ENCODE results near the gene STBD1. TPM values are rescaled to one million over a fixed set of nuclear protein-coding genes. Genes with fewer than 3 reads are reported as not detected.
"Not testable (repeated sequence)": the region's sequence is repeated elsewhere in the genome, so short reads cannot be mapped to it uniquely, and the experiment has no call there.

Gene STBD1
- total RNA-seq, 2 experiments from 2014 or later = 1.5 to 1.6 TPM

- ChIA-PET POLR2A (no interaction called here), CTCF (no interaction called here)
- H3K9me3 Mint-ChIP-seq (ENCODE audit: insufficient read depth) = no peaks in the 10 kb centered on the region
- peaks cover 41% of the 10 kb centered on the region for H3K27me3 Mint-ChIP-seq (ENCODE audit: low read depth)
- no peak for DNase-seq
- peaks cover 8% of the 10 kb centered on the region for H3K4me1 Mint-ChIP-seq (ENCODE audit: low read depth)
- H3K4me3 Mint-ChIP-seq = no peak overlapping the region
- no peak for ATAC-seq
- no peak overlapping the region for H3K27ac Mint-ChIP-seq
- no peaks in the 10 kb centered on the region for H3K36me3 Mint-ChIP-seq (ENCODE audit: low read depth)
Measured at GRCh38 chr4:76272999-76273398, 33.5 kb upstream of the STBD1 start.

- H3K9me3 Mint-ChIP-seq (ENCODE audit: insufficient read depth) = no peaks in the 10 kb centered on the region
- H3K27me3 Mint-ChIP-seq (ENCODE audit: low read depth) = peaks cover 41% of the 10 kb centered on the region
- H3K27ac Mint-ChIP-seq = no peak overlapping the region
- DNase-seq (no peak), ATAC-seq (no peak)
- H3K4me1 Mint-ChIP-seq (ENCODE audit: low read depth) = peaks cover 8% of the 10 kb centered on the region
- ChIA-PET POLR2A (no interaction called here), CTCF (interaction anchor here (1.1 to 6.5 kb wide), 3 partner anchors 96 to 102 kb away, joined by 3 to 71 read pairs (median 21); no protein-coding TSS in a partner anchor)
- H3K36me3 Mint-ChIP-seq (ENCODE audit: low read depth) = no peaks in the 10 kb centered on the region
- H3K4me3 Mint-ChIP-seq = no peak overlapping the region
Measured at GRCh38 chr4:76275486-76276124, 30.9 kb upstream of the STBD1 start.

GRCh38 chr4:76276813-76277212, 29.7 kb upstream of the STBD1 start:
- Mint-ChIP-seq H3K27ac (no peak overlapping the region), H3K9me3 (ENCODE audit: insufficient read depth) (no peaks in the 10 kb centered on the region), H3K36me3 (ENCODE audit: low read depth) (no peaks in the 10 kb centered on the region), H3K4me3 (no peak overlapping the region), H3K4me1 (ENCODE audit: low read depth) (peaks cover 8% of the 10 kb centered on the region), H3K27me3 (ENCODE audit: low read depth) (peaks cover 33% of the 10 kb centered on the region)
- DNase-seq = no peak
- ATAC-seq = no peak
- ChIA-PET POLR2A (no interaction called here), CTCF (interaction anchor here (4.9 to 6.5 kb wide), 2 partner anchors 97 to 100 kb away, joined by 21 to 71 read pairs; no protein-coding TSS in a partner anchor)

- ChIA-PET POLR2A (no interaction called here), CTCF (interaction anchor here (1.1 to 6.5 kb wide), 5 partner anchors 10 to 99 kb away, joined by 3 to 71 read pairs (median 12); partner anchors contain the start of gene STBD1)
- H3K27me3 Mint-ChIP-seq (ENCODE audit: low read depth) = peaks cover 31% of the 10 kb centered on the region
- ATAC-seq (no peak), DNase-seq (no peak)
- no peaks in the 10 kb centered on the region for H3K36me3 Mint-ChIP-seq (ENCODE audit: low read depth)
- H3K4me1 Mint-ChIP-seq (ENCODE audit: low read depth) = peaks cover 8% of the 10 kb centered on the region
- no peaks in the 10 kb centered on the region for H3K9me3 Mint-ChIP-seq (ENCODE audit: insufficient read depth)
- H3K27ac Mint-ChIP-seq = no peak overlapping the region
- H3K4me3 Mint-ChIP-seq = no peak overlapping the region
Measured at GRCh38 chr4:76277667-76278066, 28.9 kb upstream of the STBD1 start.

- H3K36me3 Mint-ChIP-seq (ENCODE audit: low read depth) = no peaks in the 10 kb centered on the region
- CTCF ChIA-PET = interaction anchor here (1.0 to 6.5 kb wide), 8 partner anchors 8 to 226 kb away, joined by 3 to 71 read pairs (median 8); partner anchors contain the start of gene STBD1
- H3K4me1 Mint-ChIP-seq (ENCODE audit: low read depth) = peaks cover 8% of the 10 kb centered on the region
- H3K27me3 Mint-ChIP-seq (ENCODE audit: low read depth) = peaks cover 24% of the 10 kb centered on the region
- ATAC-seq = no peak
- H3K4me3 Mint-ChIP-seq = no peak overlapping the region
- POLR2A ChIA-PET = no interaction called here
- H3K27ac Mint-ChIP-seq = no peak overlapping the region
- no peaks in the 10 kb centered on the region for H3K9me3 Mint-ChIP-seq (ENCODE audit: insufficient read depth)
- DNase-seq = no peak
Measured at GRCh38 chr4:76278583-76278982, 27.9 kb upstream of the STBD1 start.

GRCh38 chr4:76279462-76279861, 27.1 kb upstream of the STBD1 start:
- ATAC-seq (no peak), DNase-seq (peak; percentile 47)
- peaks cover 8% of the 10 kb centered on the region for H3K4me1 Mint-ChIP-seq (ENCODE audit: low read depth)
- no peak overlapping the region for H3K27ac Mint-ChIP-seq
- no peak overlapping the region for H3K4me3 Mint-ChIP-seq
- peaks cover 24% of the 10 kb centered on the region for H3K27me3 Mint-ChIP-seq (ENCODE audit: low read depth)
- POLR2A ChIA-PET = no interaction called here
- H3K9me3 Mint-ChIP-seq (ENCODE audit: insufficient read depth) = no peaks in the 10 kb centered on the region
- no peaks in the 10 kb centered on the region for H3K36me3 Mint-ChIP-seq (ENCODE audit: low read depth)
- CTCF ChIA-PET = interaction anchor here (1.0 to 6.5 kb wide), 6 partner anchors 9 to 225 kb away, joined by 4 to 71 read pairs (median 10); partner anchors contain the start of gene STBD1

- H3K9me3 Mint-ChIP-seq (ENCODE audit: insufficient read depth) = no peaks in the 10 kb centered on the region
- H3K27me3 Mint-ChIP-seq (ENCODE audit: low read depth) = peaks cover 21% of the 10 kb centered on the region
- DNase-seq (no peak), ATAC-seq (no peak)
- H3K4me3 Mint-ChIP-seq = no peak overlapping the region
- no peak overlapping the region for H3K27ac Mint-ChIP-seq
- CTCF ChIA-PET = interaction anchor here (1.0 to 6.5 kb wide), 5 partner anchors 96 to 224 kb away, joined by 3 to 71 read pairs (median 9); no protein-coding TSS in a partner anchor
- peaks cover 8% of the 10 kb centered on the region for H3K4me1 Mint-ChIP-seq (ENCODE audit: low read depth)
- H3K36me3 Mint-ChIP-seq (ENCODE audit: low read depth) = no peaks in the 10 kb centered on the region
- POLR2A ChIA-PET = no interaction called here
Measured at GRCh38 chr4:76280488-76281441, 25.8 kb upstream of the STBD1 start.

GRCh38 chr4:76281594-76281993, 24.9 kb upstream of the STBD1 start:
- CTCF ChIA-PET = interaction anchor here (1.2 to 6.5 kb wide), 2 partner anchors 95 to 102 kb away, joined by 3 to 71 read pairs; no protein-coding TSS in a partner anchor
- H3K9me3 Mint-ChIP-seq (ENCODE audit: insufficient read depth); ATAC-seq; H3K27ac Mint-ChIP-seq; H3K4me1 Mint-ChIP-seq (ENCODE audit: low read depth); POLR2A ChIA-PET; DNase-seq; H3K4me3 Mint-ChIP-seq; H3K36me3 Mint-ChIP-seq (ENCODE audit: low read depth): not testable (repeated sequence)
- H3K27me3 Mint-ChIP-seq (ENCODE audit: low read depth) = peaks cover 15% of the 10 kb centered on the region

GRCh38 chr4:76282941-76283689, 23.4 kb upstream of the STBD1 start:
- no peaks in the 10 kb centered on the region for H3K36me3 Mint-ChIP-seq (ENCODE audit: low read depth)
- peaks cover 25% of the 10 kb centered on the region for H3K27me3 Mint-ChIP-seq (ENCODE audit: low read depth)
- no peak for DNase-seq
- H3K4me3 Mint-ChIP-seq = no peak overlapping the region
- POLR2A ChIA-PET = no interaction called here
- no peaks in the 10 kb centered on the region for H3K9me3 Mint-ChIP-seq (ENCODE audit: insufficient read depth)
- no peak overlapping the region for H3K27ac Mint-ChIP-seq
- CTCF ChIA-PET = no interaction called here
- no peak for ATAC-seq
- H3K4me1 Mint-ChIP-seq (ENCODE audit: low read depth) = no peaks in the 10 kb centered on the region

- H3K4me1 Mint-ChIP-seq (ENCODE audit: low read depth) = no peaks in the 10 kb centered on the region
- no peak overlapping the region for H3K4me3 Mint-ChIP-seq
- no peaks in the 10 kb centered on the region for H3K36me3 Mint-ChIP-seq (ENCODE audit: low read depth)
- ChIA-PET POLR2A (no interaction called here), CTCF (interaction anchor here (1.0 kb wide), 1 partner anchor 94 kb away, joined by 5 read pairs; no protein-coding TSS in a partner anchor)
- ATAC-seq (no peak), DNase-seq (no peak)
- H3K27me3 Mint-ChIP-seq (ENCODE audit: low read depth) = peaks cover 23% of the 10 kb centered on the region
- H3K9me3 Mint-ChIP-seq (ENCODE audit: insufficient read depth) = no peaks in the 10 kb centered on the region
- H3K27ac Mint-ChIP-seq = no peak overlapping the region
Measured at GRCh38 chr4:76283900-76284299, 22.6 kb upstream of the STBD1 start.

GRCh38 chr4:76287811-76288210, 18.7 kb upstream of the STBD1 start:
- H3K4me3 Mint-ChIP-seq; DNase-seq; H3K4me1 Mint-ChIP-seq (ENCODE audit: low read depth); H3K36me3 Mint-ChIP-seq (ENCODE audit: low read depth); ATAC-seq; H3K9me3 Mint-ChIP-seq (ENCODE audit: insufficient read depth); H3K27ac Mint-ChIP-seq; POLR2A ChIA-PET: not testable (repeated sequence)
- CTCF ChIA-PET = interaction anchor here (1.2 kb wide), 1 partner anchor 10 kb away, joined by 5 read pairs; no protein-coding TSS in a partner anchor
- peaks cover 27% of the 10 kb centered on the region for H3K27me3 Mint-ChIP-seq (ENCODE audit: low read depth)

All from activated CD8-positive, alpha-beta T cell treated with anti-CD3 and anti-CD28 coated beads, Interleukin-2, amount 10 ng/mL, durations not matched to agents 7 days and 5 days (primary cell).